HepG2 (cell line): ENCODE results near the gene PDP2.

Source experiments
- AHR ChIP-seq: IDR thresholded peaks from 2 replicates; pipeline ENCODE4 v1.6.1; 2018; ENCODE audit warnings: missing genetic modification reagents, missing compliant biosample characterization
- CTCF ChIP-seq: sonication (generic); formaldehyde crosslinking; IDR thresholded peaks from 2 replicates; pipeline ENCODE4 v1.5.0; 2020; ENCODE audit warnings: mild to moderate bottlenecking, missing genetic modification reagents, moderate library complexity
- TAF1 ChIP-seq: sonication (generic); formaldehyde crosslinking; IDR thresholded peaks from 2 replicates; pipeline ENCODE4 v1.4.0; 2020; ENCODE audit warnings: missing genetic modification reagents
- TBL1XR1 ChIP-seq: fragments of 150-350 bp; IDR thresholded peaks from 2 replicates; pipeline ENCODE4 v1.6.1; 2014; ENCODE audit warnings: borderline replicate concordance, low read length; ENCODE audit not compliant: partially characterized antibody
- TF ChIP-seq, protein P1 (sequence below), 2 experiments: sonication (generic) in 1 of 2; formaldehyde crosslinking in 1 of 2; IDR thresholded peaks; 2 replicates each; pipeline versions ENCODE4 v1.4.0 to v1.6.1; 2018 to 2020; ENCODE audit warnings: missing genetic modification reagents in 2 of 2, borderline replicate concordance in 1 of 2, low read depth in 1 of 2, mild to moderate bottlenecking in 1 of 2, missing biosample characterization in 1 of 2

GRCh38 chr16:66915041-66915440 lies 34.7 kb downstream of the PDP2 start:
- TF ChIP-seq TAF1 (CRISPR knock-in tag) (no peak), TBL1XR1 (no peak), CTCF (CRISPR knock-in tag) (no peak), AHR (no peak)
- TF ChIP-seq, protein P1, sequence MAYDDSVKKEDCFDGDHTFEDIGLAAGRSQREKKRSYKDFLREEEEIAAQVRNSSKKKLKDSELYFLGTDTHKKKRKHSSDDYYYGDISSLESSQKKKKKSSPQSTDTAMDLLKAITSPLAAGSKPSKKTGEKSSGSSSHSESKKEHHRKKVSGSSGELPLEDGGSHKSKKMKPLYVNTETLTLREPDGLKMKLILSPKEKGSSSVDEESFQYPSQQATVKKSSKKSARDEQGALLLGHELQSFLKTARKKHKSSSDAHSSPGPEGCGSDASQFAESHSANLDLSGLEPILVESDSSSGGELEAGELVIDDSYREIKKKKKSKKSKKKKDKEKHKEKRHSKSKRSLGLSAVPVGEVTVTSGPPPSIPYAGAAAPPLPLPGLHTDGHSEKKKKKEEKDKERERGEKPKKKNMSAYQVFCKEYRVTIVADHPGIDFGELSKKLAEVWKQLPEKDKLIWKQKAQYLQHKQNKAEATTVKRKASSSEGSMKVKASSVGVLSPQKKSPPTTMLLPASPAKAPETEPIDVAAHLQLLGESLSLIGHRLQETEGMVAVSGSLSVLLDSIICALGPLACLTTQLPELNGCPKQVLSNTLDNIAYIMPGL (CRISPR knock-in tag; IDR thresholded peaks at IDR 0.05; ENCODE audit: borderline replicate concordance in 1 of 2, low read depth in 1 of 2): no peak
